Measurements from ENCODE around the gene GAL.

The GAL gene

DNA sequence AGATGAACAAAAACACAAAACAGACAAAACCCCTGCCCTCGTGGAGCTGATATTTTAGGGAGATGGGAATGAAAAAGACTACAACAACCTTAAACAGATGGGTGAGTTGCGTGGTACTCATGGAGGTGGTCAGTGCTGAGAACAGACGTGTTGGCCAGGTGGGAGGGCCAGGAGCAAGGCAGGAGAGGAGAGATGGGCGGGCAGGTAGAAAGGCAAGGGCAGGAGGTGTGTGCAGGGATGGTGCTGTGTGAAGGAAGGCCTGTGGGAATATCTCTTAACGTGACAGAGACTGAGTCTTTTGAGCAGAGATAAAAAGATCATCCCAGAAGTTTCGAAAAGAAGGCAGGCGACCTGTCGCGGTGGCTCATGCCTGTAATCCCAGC, 7.0 kb downstream of the GAL start:
- H3K4me1 ChIP-seq (ENCODE audit: insufficient read depth, low read length, severe bottlenecking): no peaks in the 10 kb centered on the region
- H3K27ac ChIP-seq (ENCODE audit: low read depth, low read length, poor library complexity, severe bottlenecking): no peak overlapping the region
- no peaks in the 10 kb centered on the region for H4K20me1 ChIP-seq (ENCODE audit: insufficient read depth, low read length)
- no peaks in the 10 kb centered on the region for H3F3A ChIP-seq (ENCODE audit: insufficient read depth, low read length)
- H3K36me3 ChIP-seq (ENCODE audit: insufficient read depth, low read length): no peaks in the 10 kb centered on the region
- no peaks in the 10 kb centered on the region for H3K79me2 ChIP-seq (ENCODE audit: insufficient read depth, low read length)
- no peaks in the 10 kb centered on the region for H3K9me2 ChIP-seq (ENCODE audit: low read depth, low read length)
- H3K27me3 ChIP-seq (ENCODE audit: insufficient read depth, low read length): no peaks in the 10 kb centered on the region
- H3K4me3 ChIP-seq (ENCODE audit: low read depth, low read length, poor library complexity, severe bottlenecking): no peak overlapping the region
- no peak overlapping the region for H3K4me2 ChIP-seq (ENCODE audit: low read length)
- TF ChIP-seq EZH2 (IDR thresholded peaks at IDR 0.05; ENCODE audit: borderline replicate concordance, low read length): no peak
- TF ChIP-seq, protein P1, sequence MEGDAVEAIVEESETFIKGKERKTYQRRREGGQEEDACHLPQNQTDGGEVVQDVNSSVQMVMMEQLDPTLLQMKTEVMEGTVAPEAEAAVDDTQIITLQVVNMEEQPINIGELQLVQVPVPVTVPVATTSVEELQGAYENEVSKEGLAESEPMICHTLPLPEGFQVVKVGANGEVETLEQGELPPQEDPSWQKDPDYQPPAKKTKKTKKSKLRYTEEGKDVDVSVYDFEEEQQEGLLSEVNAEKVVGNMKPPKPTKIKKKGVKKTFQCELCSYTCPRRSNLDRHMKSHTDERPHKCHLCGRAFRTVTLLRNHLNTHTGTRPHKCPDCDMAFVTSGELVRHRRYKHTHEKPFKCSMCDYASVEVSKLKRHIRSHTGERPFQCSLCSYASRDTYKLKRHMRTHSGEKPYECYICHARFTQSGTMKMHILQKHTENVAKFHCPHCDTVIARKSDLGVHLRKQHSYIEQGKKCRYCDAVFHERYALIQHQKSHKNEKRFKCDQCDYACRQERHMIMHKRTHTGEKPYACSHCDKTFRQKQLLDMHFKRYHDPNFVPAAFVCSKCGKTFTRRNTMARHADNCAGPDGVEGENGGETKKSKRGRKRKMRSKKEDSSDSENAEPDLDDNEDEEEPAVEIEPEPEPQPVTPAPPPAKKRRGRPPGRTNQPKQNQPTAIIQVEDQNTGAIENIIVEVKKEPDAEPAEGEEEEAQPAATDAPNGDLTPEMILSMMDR (IDR thresholded peaks at IDR 0.05; ENCODE audit: low read length): no peak
- H3K9me3 ChIP-seq (ENCODE audit: low read length): no peaks in the 10 kb centered on the region
- H2AFZ ChIP-seq (ENCODE audit: low read length): no peak overlapping the region
- H3K9ac ChIP-seq (ENCODE audit: low read length): no peak overlapping the region

- no peak overlapping the region for H3K4me2 ChIP-seq (ENCODE audit: low read length)
- no peaks in the 10 kb centered on the region for H3K4me1 ChIP-seq (ENCODE audit: insufficient read depth, low read length, severe bottlenecking)
- no peaks in the 10 kb centered on the region for H3K79me2 ChIP-seq (ENCODE audit: insufficient read depth, low read length)
- H4K20me1 ChIP-seq (ENCODE audit: insufficient read depth, low read length): no peaks in the 10 kb centered on the region
- H3K9me3 ChIP-seq (ENCODE audit: low read length): no peaks in the 10 kb centered on the region
- no peaks in the 10 kb centered on the region for H3K36me3 ChIP-seq (ENCODE audit: insufficient read depth, low read length)
- H3K9me2 ChIP-seq (ENCODE audit: low read depth, low read length): no peaks in the 10 kb centered on the region
- no peaks in the 10 kb centered on the region; the same call in 1 of the 2 replicates for H3K27me3 ChIP-seq (ENCODE audit: insufficient read depth, low read length)
- H3K27ac ChIP-seq (ENCODE audit: low read depth, low read length, poor library complexity, severe bottlenecking): no peak overlapping the region
- H3F3A ChIP-seq (ENCODE audit: insufficient read depth, low read length): no peaks in the 10 kb centered on the region
- TF ChIP-seq, protein P1 (IDR thresholded peaks at IDR 0.05; ENCODE audit: low read length): no peak
- no peak for TF ChIP-seq EZH2 (IDR thresholded peaks at IDR 0.05; ENCODE audit: borderline replicate concordance, low read length)
- H3K4me3 ChIP-seq (ENCODE audit: low read depth, low read length, poor library complexity, severe bottlenecking): no peak overlapping the region
- H3K9ac ChIP-seq (ENCODE audit: low read length): no peak overlapping the region
- no peak overlapping the region for H2AFZ ChIP-seq (ENCODE audit: low read length)
These were observed 7.8 kb downstream of the GAL start for GRCh38 chr11:68692115-68692514.

DNA sequence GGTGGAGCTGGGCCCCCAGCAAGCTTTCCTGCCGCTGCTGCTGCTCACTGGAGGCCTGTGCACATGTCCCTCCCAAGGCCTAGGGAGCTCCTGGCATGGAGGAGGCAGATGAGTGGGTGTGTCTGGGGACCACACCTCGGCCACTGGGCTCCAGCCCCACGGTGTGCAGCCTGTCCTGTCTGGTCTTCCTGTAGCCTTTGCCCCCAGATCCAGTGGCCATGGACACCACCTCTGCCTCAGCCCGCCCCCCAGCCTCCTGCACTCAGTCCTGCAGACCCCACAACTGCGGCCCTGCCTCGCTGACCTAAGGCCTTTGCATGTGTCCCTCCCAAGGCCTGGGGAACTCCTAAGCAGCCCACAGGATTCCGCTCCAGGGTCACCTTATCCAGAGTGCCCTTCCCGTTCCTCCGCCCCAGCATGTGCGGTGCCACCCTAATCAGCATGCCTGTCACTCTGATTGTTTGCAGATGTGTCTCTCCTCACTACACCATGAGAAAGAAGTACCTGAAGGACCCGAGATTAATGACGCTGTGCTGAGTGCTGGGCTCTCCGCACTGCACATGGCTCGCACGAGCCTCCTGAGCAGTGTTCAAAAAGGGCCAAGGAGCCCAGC, 8.6 kb downstream of the GAL start:
- Histone ChIP-seq H3K27ac (ENCODE audit: low read depth, low read length, poor library complexity, severe bottlenecking) (no peak overlapping the region), H3K4me2 (ENCODE audit: low read length) (no peak overlapping the region), H3K4me3 (ENCODE audit: low read depth, low read length, poor library complexity, severe bottlenecking) (no peak overlapping the region), H3K9me3 (ENCODE audit: low read length) (no peaks in the 10 kb centered on the region), H2AFZ (ENCODE audit: low read length) (no peak overlapping the region), H3K4me1 (ENCODE audit: insufficient read depth, low read length, severe bottlenecking) (no peaks in the 10 kb centered on the region), H3K36me3 (ENCODE audit: insufficient read depth, low read length) (no peaks in the 10 kb centered on the region), H3F3A (ENCODE audit: insufficient read depth, low read length) (no peaks in the 10 kb centered on the region), H3K27me3 (ENCODE audit: insufficient read depth, low read length) (peaks cover 4% of the 10 kb centered on the region; the same call in 1 of the 2 replicates), H3K79me2 (ENCODE audit: insufficient read depth, low read length) (no peaks in the 10 kb centered on the region), H3K9ac (ENCODE audit: low read length) (no peak overlapping the region), H3K9me2 (ENCODE audit: low read depth, low read length) (no peaks in the 10 kb centered on the region), H4K20me1 (ENCODE audit: insufficient read depth, low read length) (no peaks in the 10 kb centered on the region)
- no peak for TF ChIP-seq EZH2 (IDR thresholded peaks at IDR 0.05; ENCODE audit: borderline replicate concordance, low read length)
- TF ChIP-seq, protein P1 (IDR thresholded peaks at IDR 0.05; ENCODE audit: low read length): no peak

Measured in OCI-LY1 (cell line).